HepG2 (cell line): Measurements from ENCODE around the gene ACSS1. TPM values are rescaled to one million over a fixed set of nuclear protein-coding genes. Genes with fewer than 3 reads are reported as not detected.

Source experiments
- ATAC-seq: fragments of 200-7000 bp; cut with Tn5 transposase; 3 replicates; pipeline ENCODE4 v1.9.1; 2020; ENCODE audit warnings: mild to moderate bottlenecking, moderate library complexity
- BruUV-seq: library from RNA; stranded (reverse); fragments of 400-500 nt; replicated peaks from 2 replicates; lab custom pipeline; 2021; lab: Mats Ljungman, UMichigan
- CTCF ChIA-PET: fragments of 300-600 bp; formaldehyde crosslinking; extraction: SDS; loops from one replicate; lab custom pipeline; 2021; ENCODE audit warnings: low total read pairs, inconsistent platforms, low intra/inter-chr PET ratio; lab: Yijun Ruan, JAX
- POLR2A ChIA-PET: fragments of 350-600 bp; sonication (Branson Sonifier 250); formaldehyde crosslinking; loops from one replicate; lab custom pipeline; 2020; ENCODE audit warnings: antibody characterized with exemption, inconsistent platforms; lab: Yijun Ruan, JAX
- DNase-seq: peaks from one replicate; pipeline ENCODE4 v3.0.0-alpha.2; 2015; ENCODE audit warnings: low spot score
- FAIRE-seq: peaks from 3 replicates; lab custom pipeline; 2011; peaks lifted over from hg19 to GRCh38; lab: Jason Lieb, UNC
- H2AFZ ChIP-seq: one replicate; pipeline ENCODE4 v1.6.1; 2011; ENCODE audit warnings: low read length, inconsistent platforms
- H3K27ac ChIP-seq: fragments of 300-600 bp; 3 replicates; pipeline ENCODE4 v1.8.0; 2011; ENCODE audit warnings: mixed run types, mild to moderate bottlenecking, mixed read lengths, low read length, inconsistent platforms; ENCODE audit not compliant: insufficient read depth; ENCODE audit errors: extremely low read length
- H3K27me3 ChIP-seq, 2 experiments: fragments of 200-600 bp in 1 of 2; 2 replicates in 1 of 2; 3 replicates in 1 of 2; pipeline versions ENCODE4 v1.6.0 to v1.8.0; 2011; ENCODE audit warnings: low read length in 2 of 2, mild to moderate bottlenecking in 2 of 2, moderate library complexity in 2 of 2, inconsistent platforms in 1 of 2; ENCODE audit not compliant: insufficient read depth in 2 of 2, control insufficient read depth in 1 of 2
- H3K36me3 ChIP-seq, 2 experiments: fragments of 200-600 bp in 1 of 2; replicated peaks in 1 of 2; 2 replicates in 1 of 2; 3 replicates in 1 of 2; pipeline versions ENCODE4 v1.5.1 to v1.8.0; 2011; ENCODE audit warnings: low read length in 2 of 2, inconsistent platforms in 1 of 2; ENCODE audit not compliant: insufficient read depth in 2 of 2, control insufficient read depth in 1 of 2
- H3K4me1 ChIP-seq: 2 replicates; pipeline ENCODE4 v1.5.1; 2012; ENCODE audit warnings: low read length, inconsistent platforms; ENCODE audit not compliant: insufficient read depth
- H3K4me2 ChIP-seq: 2 replicates; pipeline ENCODE4 v1.6.0; 2011; ENCODE audit warnings: low read depth, low read length, inconsistent platforms
- H3K4me3 ChIP-seq, 3 experiments: fragments of 200-600 bp in 1 of 3; sonication (generic), shearing (Covaris generic) in 1 of 3; replicated peaks in 1 of 3; 2 replicates each; pipeline ENCODE4 v1.5.1; 2011 to 2016; ENCODE audit warnings: low read length in 3 of 3, inconsistent platforms in 2 of 3, low read depth in 2 of 3, mild to moderate bottlenecking in 2 of 3, control low read depth in 1 of 3, mixed read lengths in 1 of 3; ENCODE audit not compliant: insufficient read depth in 1 of 3
- H3K79me2 ChIP-seq: one replicate; pipeline ENCODE4 v1.6.1; 2011; ENCODE audit warnings: low read length, inconsistent platforms; ENCODE audit not compliant: insufficient read depth
- H3K9ac ChIP-seq: 2 replicates; pipeline ENCODE4 v1.6.0; 2011; ENCODE audit warnings: mild to moderate bottlenecking, low read depth, low read length, inconsistent platforms; ENCODE audit not compliant: insufficient read depth
- H3K9me3 ChIP-seq: 2 replicates; pipeline ENCODE4 v1.5.1; 2012; ENCODE audit warnings: mild to moderate bottlenecking, low read length
- H4K20me1 ChIP-seq: 2 replicates; pipeline ENCODE4 v1.6.0; 2011; ENCODE audit warnings: inconsistent platforms, mild to moderate bottlenecking, low read length, moderate library complexity; ENCODE audit not compliant: insufficient read depth
- MAF1 ChIP-seq: sonication (generic); formaldehyde crosslinking; IDR thresholded peaks from 2 replicates; pipeline ENCODE4 v1.5.0; 2020; ENCODE audit warnings: missing genetic modification reagents, borderline replicate concordance
- MIER2 ChIP-seq: IDR thresholded peaks from 2 replicates; pipeline ENCODE4 v1.6.1; 2016; ENCODE audit warnings: missing biosample characterization, missing genetic modification reagents
- NR2F1 ChIP-seq, 2 experiments: fragments of 450-650 bp in 1 of 2; formaldehyde crosslinking in 1 of 2; IDR thresholded peaks; 2 replicates each; pipeline versions ENCODE4 v1.5.0 to v1.6.1; 2016 to 2020; ENCODE audit warnings: mild to moderate bottlenecking in 1 of 2, missing compliant biosample characterization in 1 of 2, missing genetic modification reagents in 1 of 2, moderate library complexity in 1 of 2
- RAD21 ChIP-seq: fragments of 450-650 bp; formaldehyde crosslinking; IDR thresholded peaks from 2 replicates; pipeline ENCODE4 v1.5.0; 2020; ENCODE audit warnings: mild to moderate bottlenecking
- SIX1 ChIP-seq: sonication (generic); formaldehyde crosslinking; IDR thresholded peaks from 2 replicates; pipeline ENCODE4 v1.4.0; 2020; ENCODE audit warnings: missing genetic modification reagents, borderline replicate concordance
- SNAPC4 ChIP-seq: sonication (generic); formaldehyde crosslinking; IDR thresholded peaks from 2 replicates; pipeline ENCODE4 v1.4.0; 2020; ENCODE audit warnings: mild to moderate bottlenecking, missing genetic modification reagents
- SOX5 ChIP-seq: IDR thresholded peaks from 2 replicates; pipeline ENCODE4 v1.6.1; 2016; ENCODE audit warnings: borderline replicate concordance
- TSC22D2 ChIP-seq: sonication (generic); formaldehyde crosslinking; IDR thresholded peaks from 2 replicates; pipeline ENCODE4 v1.5.1; 2020; ENCODE audit warnings: missing genetic modification reagents, mild to moderate bottlenecking, borderline replicate concordance
- YY1 ChIP-seq: IDR thresholded peaks from 2 replicates; pipeline ENCODE4 v1.6.1; 2011; ENCODE audit warnings: low read length, low read depth, moderate library complexity, mild to moderate bottlenecking; ENCODE audit not compliant: insufficient read depth, insufficient replicate concordance
- ZFP82 ChIP-seq: sonication (generic); formaldehyde crosslinking; IDR thresholded peaks from 2 replicates; pipeline ENCODE4 v1.5.1; 2020; ENCODE audit warnings: mild to moderate bottlenecking, missing genetic modification reagents, borderline replicate concordance
- ZNF232 ChIP-seq: sonication (generic); formaldehyde crosslinking; IDR thresholded peaks from 2 replicates; pipeline ENCODE4 v1.4.0; 2020; ENCODE audit warnings: missing genetic modification reagents, borderline replicate concordance
- ZNF34 ChIP-seq: sonication (generic); formaldehyde crosslinking; IDR thresholded peaks from 2 replicates; pipeline ENCODE4 v1.4.0; 2020; ENCODE audit warnings: mild to moderate bottlenecking, missing genetic modification reagents, borderline replicate concordance
- ZNF557 ChIP-seq: sonication (generic); formaldehyde crosslinking; IDR thresholded peaks from 2 replicates; pipeline ENCODE4 v1.4.0; 2020; ENCODE audit warnings: missing genetic modification reagents
- WGBS: methylation state at CpG from one replicate; pipeline ENCODE4 v1.1.6; 2017; ENCODE audit warnings: low lambda C conversion rate; 5-methylcytosine and 5-hydroxymethylcytosine counted together
- in situ Hi-C: cut with HindIII; loops from 2 replicates; pipeline ENCODE4 v1.10.0; 2017; ENCODE audit warnings: low pct_unique_long_range_greater_than_20kb; ENCODE audit not compliant: extremely low pct_ligation_motif_present
- intact Hi-C: fragments of 100-400 bp; cut with micrococcal nuclease; formaldehyde crosslinking; loops from one replicate; pipeline ENCODE4 v1.10.0; 2022; ENCODE audit not compliant: unreplicated experiment
- polyA plus RNA-seq, 8 experiments: library from polyadenylated mRNA; depleted of rRNA in 3 of 8; stranded (reverse) in 7 of 8; unstranded in 1 of 8; fragments of >200 nt; fragmentation: Illumina TruSeq in 4 of 8; extraction: Trizol in 4 of 8; gene quantifications; 2 replicates each; pipeline versions ENCODE4 v1.2.1 to v1.2.3, GENCODE V29; 2011 to 2016; ENCODE audit warnings: low read depth in 4 of 8, missing spikeins in 1 of 8, mixed read lengths in 1 of 8; ENCODE audit not compliant: insufficient read depth in 1 of 8
- total RNA-seq, 5 experiments: library from RNA; depleted of rRNA; stranded (reverse); fragments of >200 nt; fragmentation: Illumina TruSeq; extraction: Trizol; gene quantifications; 2 replicates each; pipeline ENCODE4 v1.2.3, GENCODE V29; 2016; ENCODE audit warnings: low read depth in 1 of 5
- TF ChIP-seq, protein P1 (sequence below): sonication (generic); formaldehyde crosslinking; IDR thresholded peaks from 2 replicates; pipeline ENCODE4 v1.4.0; 2020; ENCODE audit warnings: mild to moderate bottlenecking, missing genetic modification reagents

Gene ACSS1
- total and polyA plus RNA-seq, 2 of the 13 experiments (the other 11 are each of a cell fraction or from before 2014, with no cell fraction given) = 15.2 to 41.6 TPM

GRCh38 chr20:25023356-25023755, 34.6 kb downstream of the ACSS1 start:
- Histone ChIP-seq H3K79me2 (no peaks in the 10 kb centered on the region), H3K27me3 (peaks cover 0 to 2% of the 10 kb centered on the region in 2 experiments; a peak in 1 of 5 replicates), H3K4me2 (no peak overlapping the region), H3K9me3 (no peaks in the 10 kb centered on the region), H2AFZ (no peak overlapping the region), H4K20me1 (no peaks in the 10 kb centered on the region), H3K27ac (no peak overlapping the region), H3K9ac (no peak overlapping the region), H3K4me3 (no peak overlapping the region), H3K36me3 (no peaks in the 10 kb centered on the region), H3K4me1 (peaks cover 24% of the 10 kb centered on the region)
- DNase-seq = no peak
- ATAC-seq = no peak
- no peak for FAIRE-seq
- WGBS = 73% methylated on average over 9 of the region's 10 CpGs
- in situ Hi-C loops (no loop called here), intact Hi-C loops (no loop called here)
- POLR2A ChIA-PET = interaction anchor here (1.0 to 1.1 kb wide), 2 partner anchors 9 to 31 kb away, joined by 4 read pairs; no protein-coding TSS in a partner anchor
- CTCF ChIA-PET = no interaction called here
- no TSS peak for BruUV-seq
- no peak for TF ChIP-seq TSC22D2 (CRISPR knock-in tag)
- no peak for TF ChIP-seq SOX5 (CRISPR knock-in tag)
- no peak for TF ChIP-seq SIX1 (CRISPR knock-in tag)
- TF ChIP-seq MAF1 = no peak
- no peak for TF ChIP-seq ZNF557 (CRISPR knock-in tag)
- TF ChIP-seq YY1 = no peak
- no peak for TF ChIP-seq MIER2 (CRISPR knock-in tag)
- TF ChIP-seq SNAPC4 = no peak
- TF ChIP-seq ZNF34 (CRISPR knock-in tag) = no peak
- TF ChIP-seq, protein P1, sequence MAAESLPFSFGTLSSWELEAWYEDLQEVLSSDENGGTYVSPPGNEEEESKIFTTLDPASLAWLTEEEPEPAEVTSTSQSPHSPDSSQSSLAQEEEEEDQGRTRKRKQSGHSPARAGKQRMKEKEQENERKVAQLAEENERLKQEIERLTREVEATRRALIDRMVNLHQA (CRISPR knock-in tag) = no peak
- TF ChIP-seq ZNF232 (CRISPR knock-in tag) = no peak
- no peak for TF ChIP-seq ZFP82
- no peak for TF ChIP-seq RAD21 (CRISPR knock-in tag)
- TF ChIP-seq NR2F1 (CRISPR knock-in tag; IDR thresholded peaks at IDR 0.05) = no peak
